ENCODE results near the gene TXLNG.
A peak's percentile ranks its signal among the peaks of the same experiment; 100 is the strongest.

TXLNG gene

DNA sequence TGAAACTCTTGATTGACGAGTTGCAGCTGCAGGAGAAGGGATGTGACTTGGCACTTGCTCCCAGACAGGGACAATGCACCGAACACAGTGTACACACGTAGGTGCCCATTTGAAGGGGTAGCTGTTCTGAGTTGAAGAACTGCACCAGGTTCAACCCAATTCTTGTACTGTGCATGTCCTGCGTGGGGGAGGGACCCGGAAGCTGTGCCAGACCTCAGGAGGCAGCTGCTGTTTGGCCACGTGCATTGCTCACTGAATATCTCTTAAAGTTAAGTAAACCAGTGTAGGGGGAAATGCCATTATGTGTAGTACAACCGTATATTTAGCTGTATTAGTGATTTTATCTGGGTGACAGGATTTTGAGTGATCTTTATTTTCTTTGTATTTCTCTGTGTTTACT is 95.9 kb downstream of the TXLNG start:
- no peak overlapping the region for H3K4me3 ChIP-seq (ENCODE audit: low read length in 2 of 2)
- WGBS, 2 donors (ENCODE audit: extremely low coverage in 2 of 2, insufficient read length in 2 of 2, insufficient replicate concordance in 1 of 2): no CpG with 5 or more reads among the region's 7 CpGs

GRCh38 chrX:16882702-16883486 is 96.6 kb downstream of the TXLNG start:
- Histone ChIP-seq H2BK15ac (ENCODE audit: low read length) (no peak overlapping the region), H3K4ac (ENCODE audit: low read length) (no peak overlapping the region), H3K18ac (ENCODE audit: low read length) (peak overlapping the region; percentile 27), H3K9me3 (replicated peaks in 1 of 2; ENCODE audit: control insufficient read depth in 2 of 2, insufficient read depth in 1 of 2, low read depth in 1 of 2, low read length in 2 of 2) (no peaks in the 10 kb centered on the region), H3K79me1 (ENCODE audit: low read depth, low read length) (no peaks in the 10 kb centered on the region), H3K4me3 (ENCODE audit: low read length in 2 of 2) (peak overlapping the region; percentile 16 to 78), H3K4me2 (ENCODE audit: insufficient read depth, low read length, poor library complexity, severe bottlenecking) (peak overlapping the region; percentile 66), H2BK120ac (ENCODE audit: low read depth, low read length) (no peak overlapping the region), H3K14ac (ENCODE audit: low read length) (no peak overlapping the region), H2AFZ (ENCODE audit: low read length) (peak overlapping the region; percentile 68), H4K8ac (ENCODE audit: low read depth, low read length) (no peak overlapping the region), H3K27ac (replicated peaks; ENCODE audit: low read length) (no peak overlapping the region), H2BK5ac (ENCODE audit: low read length) (no peak overlapping the region), H3K27me3 (ENCODE audit: control insufficient read depth in 3 of 3, insufficient read depth in 3 of 3, low read depth in 1 of 3, low read length in 3 of 3) (peaks cover 0 to 64% (median 0%) of the 10 kb centered on the region in 3 experiments), H3K23ac (ENCODE audit: low read depth, low read length, poor library complexity) (no peak overlapping the region), H3K9ac (ENCODE audit: low read depth, low read length, poor library complexity) (no peak overlapping the region), H4K91ac (ENCODE audit: low read depth, low read length, poor library complexity) (no peak overlapping the region), H3K4me1 (ENCODE audit: control insufficient read depth in 2 of 2, insufficient read depth in 1 of 2, low read depth in 1 of 2, low read length in 2 of 2) (no peaks in the 10 kb centered on the region), H2BK12ac (ENCODE audit: low read length) (no peak overlapping the region), H2AK5ac (ENCODE audit: low read depth, low read length) (no peak overlapping the region), H3K36me3 (replicated peaks in 1 of 2; ENCODE audit: control insufficient read depth in 2 of 2, insufficient read depth in 2 of 2, low read length in 2 of 2) (no peaks in the 10 kb centered on the region)
- no CpG with 5 or more reads among the region's 27 CpGs for WGBS, 2 donors (ENCODE audit: extremely low coverage in 2 of 2, insufficient read length in 2 of 2, insufficient replicate concordance in 1 of 2)
- peak; percentile 48 for DNase-seq (ENCODE audit: low spot score)

More for the DNA sequence above, 95.9 kb downstream of the TXLNG start:
- H2AK5ac ChIP-seq (ENCODE audit: low read depth, low read length): no peak overlapping the region
- no peak overlapping the region for H4K8ac ChIP-seq (ENCODE audit: low read depth, low read length)
- no peak overlapping the region for H2BK15ac ChIP-seq (ENCODE audit: low read length)
- no peak overlapping the region for H3K23ac ChIP-seq (ENCODE audit: low read depth, low read length, poor library complexity)
- no peak for DNase-seq (ENCODE audit: low spot score)
- H3K79me1 ChIP-seq (ENCODE audit: low read depth, low read length): no peaks in the 10 kb centered on the region
- no peaks in the 10 kb centered on the region for H3K4me1 ChIP-seq (ENCODE audit: control insufficient read depth in 2 of 2, insufficient read depth in 1 of 2, low read depth in 1 of 2, low read length in 2 of 2)
- peaks cover 0 to 67% (median 0%) of the 10 kb centered on the region in 3 experiments for H3K27me3 ChIP-seq (ENCODE audit: control insufficient read depth in 3 of 3, insufficient read depth in 3 of 3, low read depth in 1 of 3, low read length in 3 of 3)
- no peak overlapping the region for H2BK12ac ChIP-seq (ENCODE audit: low read length)
- H2BK5ac ChIP-seq (ENCODE audit: low read length): no peak overlapping the region
- H2AFZ ChIP-seq (ENCODE audit: low read length): peak overlapping the region; percentile 69
- no peak overlapping the region for H3K9ac ChIP-seq (ENCODE audit: low read depth, low read length, poor library complexity)
- no peak overlapping the region for H3K4ac ChIP-seq (ENCODE audit: low read length)
- no peaks in the 10 kb centered on the region for H3K36me3 ChIP-seq (replicated peaks in 1 of 2; ENCODE audit: control insufficient read depth in 2 of 2, insufficient read depth in 2 of 2, low read length in 2 of 2)
- no peak overlapping the region for H3K4me2 ChIP-seq (ENCODE audit: insufficient read depth, low read length, poor library complexity, severe bottlenecking)
- no peak overlapping the region for H4K91ac ChIP-seq (ENCODE audit: low read depth, low read length, poor library complexity)
- no peak overlapping the region for H3K27ac ChIP-seq (replicated peaks; ENCODE audit: low read length)
- H2BK120ac ChIP-seq (ENCODE audit: low read depth, low read length): no peak overlapping the region
- H3K18ac ChIP-seq (ENCODE audit: low read length): no peak overlapping the region
- H3K14ac ChIP-seq (ENCODE audit: low read length): no peak overlapping the region
- H3K9me3 ChIP-seq (replicated peaks in 1 of 2; ENCODE audit: control insufficient read depth in 2 of 2, insufficient read depth in 1 of 2, low read depth in 1 of 2, low read length in 2 of 2): no peaks in the 10 kb centered on the region

GRCh38 chrX:16883487-16883804 is 97.2 kb downstream of the TXLNG start:
- Histone ChIP-seq H4K8ac (ENCODE audit: low read depth, low read length) (no peak overlapping the region), H2BK5ac (ENCODE audit: low read length) (no peak overlapping the region), H3K4me3 (ENCODE audit: low read length in 2 of 2) (no peak overlapping the region), H2BK120ac (ENCODE audit: low read depth, low read length) (no peak overlapping the region), H3K9me3 (replicated peaks in 1 of 2; ENCODE audit: control insufficient read depth in 2 of 2, insufficient read depth in 1 of 2, low read depth in 1 of 2, low read length in 2 of 2) (no peaks in the 10 kb centered on the region), H3K4ac (ENCODE audit: low read length) (no peak overlapping the region), H3K18ac (ENCODE audit: low read length) (no peak overlapping the region), H3K79me1 (ENCODE audit: low read depth, low read length) (no peaks in the 10 kb centered on the region), H3K27me3 (ENCODE audit: control insufficient read depth in 3 of 3, insufficient read depth in 3 of 3, low read depth in 1 of 3, low read length in 3 of 3) (peaks cover 0 to 61% (median 0%) of the 10 kb centered on the region in 3 experiments), H4K91ac (ENCODE audit: low read depth, low read length, poor library complexity) (no peak overlapping the region), H3K14ac (ENCODE audit: low read length) (no peak overlapping the region), H3K36me3 (replicated peaks in 1 of 2; ENCODE audit: control insufficient read depth in 2 of 2, insufficient read depth in 2 of 2, low read length in 2 of 2) (no peaks in the 10 kb centered on the region), H2BK12ac (ENCODE audit: low read length) (no peak overlapping the region), H2AK5ac (ENCODE audit: low read depth, low read length) (no peak overlapping the region), H3K27ac (replicated peaks; ENCODE audit: low read length) (no peak overlapping the region), H2AFZ (ENCODE audit: low read length) (no peak overlapping the region), H3K4me2 (ENCODE audit: insufficient read depth, low read length, poor library complexity, severe bottlenecking) (no peak overlapping the region), H3K23ac (ENCODE audit: low read depth, low read length, poor library complexity) (no peak overlapping the region), H2BK15ac (ENCODE audit: low read length) (no peak overlapping the region), H3K9ac (ENCODE audit: low read depth, low read length, poor library complexity) (no peak overlapping the region), H3K4me1 (ENCODE audit: control insufficient read depth in 2 of 2, insufficient read depth in 1 of 2, low read depth in 1 of 2, low read length in 2 of 2) (no peaks in the 10 kb centered on the region)
- no peak for DNase-seq (ENCODE audit: low spot score)
- no CpG with 5 or more reads among the region's 3 CpGs for WGBS, 2 donors (ENCODE audit: extremely low coverage in 2 of 2, insufficient read length in 2 of 2, insufficient replicate concordance in 1 of 2)

- no peak for DNase-seq (ENCODE audit: low spot score)
- Histone ChIP-seq H3K27ac (replicated peaks; ENCODE audit: low read length) (no peak overlapping the region), H2BK15ac (ENCODE audit: low read length) (no peak overlapping the region), H2BK12ac (ENCODE audit: low read length) (no peak overlapping the region), H3K27me3 (ENCODE audit: control insufficient read depth in 3 of 3, insufficient read depth in 3 of 3, low read depth in 1 of 3, low read length in 3 of 3) (peaks cover 0 to 52% (median 0%) of the 10 kb centered on the region in 3 experiments), H3K9ac (ENCODE audit: low read depth, low read length, poor library complexity) (no peak overlapping the region), H3K9me3 (replicated peaks in 1 of 2; ENCODE audit: control insufficient read depth in 2 of 2, insufficient read depth in 1 of 2, low read depth in 1 of 2, low read length in 2 of 2) (no peaks in the 10 kb centered on the region), H3K4me2 (ENCODE audit: insufficient read depth, low read length, poor library complexity, severe bottlenecking) (no peak overlapping the region), H4K91ac (ENCODE audit: low read depth, low read length, poor library complexity) (no peak overlapping the region), H3K36me3 (replicated peaks in 1 of 2; ENCODE audit: control insufficient read depth in 2 of 2, insufficient read depth in 2 of 2, low read length in 2 of 2) (no peaks in the 10 kb centered on the region), H2BK120ac (ENCODE audit: low read depth, low read length) (no peak overlapping the region), H3K18ac (ENCODE audit: low read length) (no peak overlapping the region), H3K4me3 (ENCODE audit: low read length in 2 of 2) (no peak overlapping the region), H3K4ac (ENCODE audit: low read length) (no peak overlapping the region), H2BK5ac (ENCODE audit: low read length) (no peak overlapping the region), H3K14ac (ENCODE audit: low read length) (no peak overlapping the region), H2AK5ac (ENCODE audit: low read depth, low read length) (no peak overlapping the region), H3K23ac (ENCODE audit: low read depth, low read length, poor library complexity) (no peak overlapping the region), H3K79me1 (ENCODE audit: low read depth, low read length) (no peaks in the 10 kb centered on the region), H2AFZ (ENCODE audit: low read length) (no peak overlapping the region), H3K4me1 (ENCODE audit: control insufficient read depth in 2 of 2, insufficient read depth in 1 of 2, low read depth in 1 of 2, low read length in 2 of 2) (no peaks in the 10 kb centered on the region), H4K8ac (ENCODE audit: low read depth, low read length) (no peak overlapping the region)
- WGBS, 2 donors (ENCODE audit: extremely low coverage in 2 of 2, insufficient read length in 2 of 2, insufficient replicate concordance in 1 of 2): no CpG with 5 or more reads among the region's 1 CpG
These were observed 99.4 kb downstream of the TXLNG start for GRCh38 chrX:16885628-16886027.

Data from neuronal stem cell (in vitro differentiated cells).